ENCODE measurements around the gene TSPEAR.
"Not testable (repeated sequence)": the region's sequence is repeated elsewhere in the genome, so short reads cannot be mapped to it uniquely, and the experiment has no call there.

TSPEAR gene

GRCh38 chr21:44510109-44510507 is 201.3 kb downstream of the TSPEAR start:
- no peak for DNase-seq (ENCODE audit: low read depth in 1 of 2, low spot score in 1 of 2)

- DNase-seq (ENCODE audit: low read depth in 1 of 2, low spot score in 1 of 2): no peak
Measured at GRCh38 chr21:44509539-44509938, 201.8 kb downstream of the TSPEAR start.

- DNase-seq (ENCODE audit: low read depth in 1 of 2, low spot score in 1 of 2): no peak
Measured at GRCh38 chr21:44508711-44509445, 202.5 kb downstream of the TSPEAR start.

GRCh38 chr21:44508426-44508710 is 203.0 kb downstream of the TSPEAR start:
- DNase-seq (ENCODE audit: low read depth in 1 of 2, low spot score in 1 of 2): no peak

GRCh38 chr21:44507673-44508425 is 203.5 kb downstream of the TSPEAR start:
- no peak for DNase-seq (ENCODE audit: low read depth in 1 of 2, low spot score in 1 of 2)

- no peak for DNase-seq (ENCODE audit: low read depth in 1 of 2, low spot score in 1 of 2)
Measured at GRCh38 chr21:44506279-44507255, 204.8 kb downstream of the TSPEAR start.

GRCh38 chr21:44505673-44506278 is 205.6 kb downstream of the TSPEAR start:
- DNase-seq (ENCODE audit: low read depth in 1 of 2, low spot score in 1 of 2): no peak

- no peak for DNase-seq (ENCODE audit: low read depth in 1 of 2, low spot score in 1 of 2)
Measured at GRCh38 chr21:44503901-44504399, 207.4 kb downstream of the TSPEAR start.

- DNase-seq (ENCODE audit: low read depth in 1 of 2, low spot score in 1 of 2): not testable (repeated sequence)
Measured at GRCh38 chr21:44503006-44503889, 208.1 kb downstream of the TSPEAR start.

GRCh38 chr21:44502171-44502958 is 209.0 kb downstream of the TSPEAR start:
- no peak for DNase-seq (ENCODE audit: low read depth in 1 of 2, low spot score in 1 of 2)

- DNase-seq (ENCODE audit: low read depth in 1 of 2, low spot score in 1 of 2): no peak
Measured at GRCh38 chr21:44500111-44500510, 211.3 kb downstream of the TSPEAR start.

GRCh38 chr21:44499631-44500030 is 211.7 kb downstream of the TSPEAR start:
- DNase-seq (ENCODE audit: low read depth in 1 of 2, low spot score in 1 of 2): no peak

- no peak for DNase-seq (ENCODE audit: low read depth in 1 of 2, low spot score in 1 of 2)
Measured at GRCh38 chr21:44499211-44499560, 212.2 kb downstream of the TSPEAR start.

GRCh38 chr21:44498280-44499210 is 212.8 kb downstream of the TSPEAR start:
- DNase-seq (ENCODE audit: low read depth in 1 of 2, low spot score in 1 of 2): no peak

GRCh38 chr21:44497703-44498126 is 213.7 kb downstream of the TSPEAR start:
- DNase-seq (ENCODE audit: low read depth in 1 of 2, low spot score in 1 of 2): no peak

- DNase-seq (ENCODE audit: low read depth in 1 of 2, low spot score in 1 of 2): no peak
Measured at GRCh38 chr21:44496564-44497550, 214.5 kb downstream of the TSPEAR start.
